DOHH2 (cell line): ENCODE results near the gene WDR55.

Experiments
- H3F3A ChIP-seq: fragments of 200-600 bp; sonication (generic), shearing (Covaris generic); 2 replicates; pipeline ENCODE4 v1.6.0; 2016; ENCODE audit warnings: antibody characterized with exemption, mild to moderate bottlenecking; ENCODE audit not compliant: control insufficient read depth, insufficient read depth
- H3K27ac ChIP-seq: fragments of 200-600 bp; sonication (generic); 2 replicates; pipeline ENCODE4 v1.5.1; 2014; ENCODE audit warnings: low read depth, mild to moderate bottlenecking, low read length, moderate library complexity
- H3K27me3 ChIP-seq: fragments of 200-600 bp; sonication (generic); 2 replicates; pipeline ENCODE4 v1.6.1; 2014; ENCODE audit warnings: mild to moderate bottlenecking, low read length, mixed read lengths; ENCODE audit not compliant: control insufficient read depth
- H3K36me3 ChIP-seq: fragments of 200-600 bp; sonication (generic); 2 replicates; pipeline ENCODE4 v1.6.1; 2014; ENCODE audit warnings: mild to moderate bottlenecking, low read length, moderate library complexity, mixed read lengths; ENCODE audit not compliant: control insufficient read depth
- H3K4me1 ChIP-seq: fragments of 200-600 bp; sonication (generic); 2 replicates; pipeline ENCODE4 v1.6.1; 2014; ENCODE audit warnings: mild to moderate bottlenecking, low read length, mixed read lengths; ENCODE audit not compliant: control insufficient read depth
- H3K4me2 ChIP-seq: fragments of 200-600 bp; sonication (generic); 2 replicates; pipeline ENCODE4 v1.6.0; 2014; ENCODE audit warnings: mild to moderate bottlenecking, low read length, moderate library complexity
- H3K4me3 ChIP-seq: fragments of 200-600 bp; sonication (generic); 2 replicates; pipeline ENCODE4 v1.5.1; 2014; ENCODE audit warnings: mild to moderate bottlenecking, low read length, mixed read lengths
- H3K79me2 ChIP-seq: fragments of 200-600 bp; sonication (generic); 2 replicates; pipeline ENCODE4 v1.6.1; 2014; ENCODE audit warnings: mild to moderate bottlenecking, low read length, mixed read lengths; ENCODE audit not compliant: control insufficient read depth
- H3K9me2 ChIP-seq: fragments of 200-600 bp; sonication (generic); replicated peaks from 2 replicates; pipeline ENCODE4 v1.6.1; 2014; ENCODE audit warnings: mild to moderate bottlenecking, low read length, mixed read lengths; ENCODE audit not compliant: control insufficient read depth
- H3K9me3 ChIP-seq: fragments of 200-600 bp; sonication (generic); 2 replicates; pipeline ENCODE4 v1.6.1; 2014; ENCODE audit warnings: antibody characterized with exemption, low read length, mixed read lengths; ENCODE audit not compliant: control insufficient read depth, insufficient read depth
- H4K20me1 ChIP-seq: fragments of 200-600 bp; sonication (generic); 2 replicates; pipeline ENCODE4 v1.6.0; 2014; ENCODE audit warnings: low read depth, mild to moderate bottlenecking, antibody characterized with exemption, low read length, moderate library complexity; ENCODE audit not compliant: control insufficient read depth, insufficient read depth
- CTCF ChIP-seq: fragments of 200-600 bp; sonication (generic); IDR thresholded peaks from one replicate; pipeline ENCODE4 v1.5.1; 2014; ENCODE audit warnings: antibody characterized with exemption, mild to moderate bottlenecking, low read depth, low read length; ENCODE audit not compliant: poor library complexity, severe bottlenecking
- EZH2phosphoT487 ChIP-seq: fragments of 200-600 bp; sonication (generic); IDR thresholded peaks from 2 replicates; pipeline ENCODE4 v1.6.1; 2017; ENCODE audit warnings: borderline replicate concordance, mild to moderate bottlenecking, antibody characterized with exemption, low read length, moderate library complexity, mixed read lengths

Gene WDR55

GRCh38 chr5:140627972-140628371 lies 36.7 kb upstream of the WDR55 start:
- H3K9me3 ChIP-seq: peaks cover 2% of the 10 kb centered on the region; the same call in 1 of the 2 replicates
- H3F3A ChIP-seq: no peaks in the 10 kb centered on the region
- H3K79me2 ChIP-seq: no peaks in the 10 kb centered on the region
- H3K4me2 ChIP-seq: no peak overlapping the region
- H3K4me3 ChIP-seq: no peak overlapping the region
- H3K4me1 ChIP-seq: peaks cover 15% of the 10 kb centered on the region
- H3K9me2 ChIP-seq: no peaks in the 10 kb centered on the region
- H3K27me3 ChIP-seq: peaks cover 26% of the 10 kb centered on the region
- no peaks in the 10 kb centered on the region for H3K36me3 ChIP-seq
- TF ChIP-seq CTCF (no peak), EZH2phosphoT487 (no peak)
- no peaks in the 10 kb centered on the region for H4K20me1 ChIP-seq
- no peak overlapping the region for H3K27ac ChIP-seq

- Histone ChIP-seq H4K20me1 (no peaks in the 10 kb centered on the region), H3K9me2 (no peaks in the 10 kb centered on the region), H3K27me3 (peaks cover 31% of the 10 kb centered on the region), H3K9me3 (peaks cover 2% of the 10 kb centered on the region; the same call in 1 of the 2 replicates), H3K79me2 (no peaks in the 10 kb centered on the region), H3K36me3 (no peaks in the 10 kb centered on the region), H3K4me3 (no peak overlapping the region), H3K4me1 (peaks cover 19% of the 10 kb centered on the region), H3K4me2 (no peak overlapping the region), H3K27ac (no peak overlapping the region), H3F3A (no peaks in the 10 kb centered on the region)
- TF ChIP-seq CTCF (no peak), EZH2phosphoT487 (no peak)
Observed at GRCh38 chr5:140628711-140629110, 36.0 kb upstream of the WDR55 start.

GRCh38 chr5:140630292-140631035 lies 34.2 kb upstream of the WDR55 start:
- Histone ChIP-seq H3F3A (no peaks in the 10 kb centered on the region), H3K9me3 (peaks cover 2% of the 10 kb centered on the region; the same call in 1 of the 2 replicates), H3K27me3 (peaks cover 31% of the 10 kb centered on the region), H3K79me2 (no peaks in the 10 kb centered on the region), H3K4me1 (peaks cover 19% of the 10 kb centered on the region), H3K4me3 (no peak overlapping the region), H3K9me2 (no peaks in the 10 kb centered on the region), H3K27ac (no peak overlapping the region), H3K4me2 (no peak overlapping the region), H3K36me3 (no peaks in the 10 kb centered on the region), H4K20me1 (no peaks in the 10 kb centered on the region)
- TF ChIP-seq CTCF (no peak), EZH2phosphoT487 (no peak)
